Spleen (tissue), 7 donors: ENCODE data around the gene SV2A.

Source experiments
- POLR2A ChIP-seq, 3 donors: fragments of 450-650 bp; IDR thresholded peaks; one replicate each; pipeline ENCODE4 v1.5.1; 2017; ENCODE audit warnings: antibody characterized with exemption in 3 of 3, mild to moderate bottlenecking in 1 of 3
- TF ChIP-seq, protein P1 (sequence below), 11 experiments: fragments of 200-600 bp in 7 of 11; fragments of 450-650 bp in 4 of 11; sonication (generic) in 4 of 11; IDR thresholded peaks in 8 of 11; conservative IDR thresholded peaks in 3 of 11; 1 replicate in 7 of 11; 2 replicates in 4 of 11; pipeline versions ENCODE4 v1.4.0 to v1.8.0; 2016 to 2021; ENCODE audit warnings: antibody characterized with exemption in 11 of 11, inconsistent platforms in 4 of 11, mild to moderate bottlenecking in 1 of 11
- donor health status: DM: no; HTN: no; CAD: no; lungs with moderate emphysema.
- donor health status: DM: no; HTN: no; CAD: no.
- donor health status: DM: no; HTN: no; CAD: no.

DNA sequence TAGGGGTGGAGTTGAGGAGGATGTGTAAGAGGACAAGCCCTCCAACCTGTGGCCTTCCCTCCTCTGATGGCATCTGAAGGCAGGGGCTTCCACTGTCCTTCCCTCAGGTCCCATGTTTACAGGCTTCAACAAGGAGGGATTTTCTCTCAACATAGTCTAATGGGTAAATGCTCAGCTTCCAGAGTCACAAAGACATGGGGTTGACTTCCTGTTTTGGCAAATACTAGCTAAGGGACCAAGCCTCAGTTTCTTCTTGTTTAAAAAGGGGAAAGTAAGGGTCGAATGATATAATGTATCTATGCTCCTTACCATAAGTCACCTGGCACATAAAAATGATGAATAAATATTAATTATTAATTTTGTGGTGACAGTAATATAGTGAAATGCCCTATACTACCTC is 3.1 kb downstream of the SV2A start:
- TF ChIP-seq, protein P1, sequence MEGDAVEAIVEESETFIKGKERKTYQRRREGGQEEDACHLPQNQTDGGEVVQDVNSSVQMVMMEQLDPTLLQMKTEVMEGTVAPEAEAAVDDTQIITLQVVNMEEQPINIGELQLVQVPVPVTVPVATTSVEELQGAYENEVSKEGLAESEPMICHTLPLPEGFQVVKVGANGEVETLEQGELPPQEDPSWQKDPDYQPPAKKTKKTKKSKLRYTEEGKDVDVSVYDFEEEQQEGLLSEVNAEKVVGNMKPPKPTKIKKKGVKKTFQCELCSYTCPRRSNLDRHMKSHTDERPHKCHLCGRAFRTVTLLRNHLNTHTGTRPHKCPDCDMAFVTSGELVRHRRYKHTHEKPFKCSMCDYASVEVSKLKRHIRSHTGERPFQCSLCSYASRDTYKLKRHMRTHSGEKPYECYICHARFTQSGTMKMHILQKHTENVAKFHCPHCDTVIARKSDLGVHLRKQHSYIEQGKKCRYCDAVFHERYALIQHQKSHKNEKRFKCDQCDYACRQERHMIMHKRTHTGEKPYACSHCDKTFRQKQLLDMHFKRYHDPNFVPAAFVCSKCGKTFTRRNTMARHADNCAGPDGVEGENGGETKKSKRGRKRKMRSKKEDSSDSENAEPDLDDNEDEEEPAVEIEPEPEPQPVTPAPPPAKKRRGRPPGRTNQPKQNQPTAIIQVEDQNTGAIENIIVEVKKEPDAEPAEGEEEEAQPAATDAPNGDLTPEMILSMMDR (IDR thresholded peaks at IDR 0.05 in 8 of 11, conservative IDR thresholded peaks at IDR 0.05 in 3 of 11) = no peak
- TF ChIP-seq POLR2A (IDR thresholded peaks at IDR 0.05) = no peak
